Muscle layer of colon (tissue), 2 donors: ENCODE results near the gene SERPINA3.

Experiments
- H3K27ac ChIP-seq: one replicate; pipeline ENCODE4 v1.7.0; 2013; ENCODE audit warnings: low read depth, mild to moderate bottlenecking, low read length, moderate library complexity
- H3K27me3 ChIP-seq, 2 donors: one replicate each; pipeline ENCODE4 v1.7.0; 2013; ENCODE audit warnings: low read length in 2 of 2, mild to moderate bottlenecking in 2 of 2; ENCODE audit not compliant: insufficient read depth in 2 of 2, control insufficient read depth in 1 of 2
- H3K36me3 ChIP-seq: one replicate; pipeline ENCODE4 v1.7.0; 2013; ENCODE audit warnings: mild to moderate bottlenecking, low read length; ENCODE audit not compliant: insufficient read depth
- H3K4me1 ChIP-seq: one replicate; pipeline ENCODE4 v1.7.0; 2013; ENCODE audit warnings: mild to moderate bottlenecking, low read length; ENCODE audit not compliant: insufficient read depth
- H3K4me3 ChIP-seq, 2 donors: one replicate each; pipeline ENCODE4 v1.7.0; 2013; ENCODE audit warnings: low read length in 2 of 2, low read depth in 1 of 2, mild to moderate bottlenecking in 1 of 2, moderate library complexity in 1 of 2
- H3K9ac ChIP-seq: one replicate; pipeline ENCODE4 v1.7.0; 2013; ENCODE audit warnings: low read length
- H3K9me3 ChIP-seq: one replicate; pipeline ENCODE4 v1.7.0; 2013; ENCODE audit warnings: mild to moderate bottlenecking, low read length
- donor health status: abdominal sarcoma.
- donor health status: Adenocarcinoma of cecum.

Gene SERPINA3

DNA sequence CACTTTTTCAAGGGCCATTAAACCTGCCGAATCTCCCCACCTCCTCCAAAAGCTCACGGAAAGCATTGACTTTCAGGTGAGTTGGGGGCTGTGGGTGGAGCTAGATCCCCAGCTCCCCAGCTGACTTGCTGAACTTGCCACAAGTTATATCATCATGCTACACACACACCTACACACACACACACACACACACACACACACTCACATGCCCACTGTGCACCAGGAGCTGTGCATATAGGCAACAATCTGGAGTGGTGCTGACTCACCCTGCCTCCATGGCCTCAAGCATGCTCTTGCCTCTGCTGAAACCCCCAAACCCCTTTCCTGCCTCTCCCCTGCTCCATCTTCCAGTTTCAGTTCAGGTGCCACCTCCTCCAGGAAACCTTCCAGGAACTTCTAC is 26.1 kb downstream of the SERPINA3 start:
- no peak overlapping the region for H3K4me3 ChIP-seq
- H3K27ac ChIP-seq: no peak overlapping the region
- H3K4me1 ChIP-seq: no peaks in the 10 kb centered on the region

DNA sequence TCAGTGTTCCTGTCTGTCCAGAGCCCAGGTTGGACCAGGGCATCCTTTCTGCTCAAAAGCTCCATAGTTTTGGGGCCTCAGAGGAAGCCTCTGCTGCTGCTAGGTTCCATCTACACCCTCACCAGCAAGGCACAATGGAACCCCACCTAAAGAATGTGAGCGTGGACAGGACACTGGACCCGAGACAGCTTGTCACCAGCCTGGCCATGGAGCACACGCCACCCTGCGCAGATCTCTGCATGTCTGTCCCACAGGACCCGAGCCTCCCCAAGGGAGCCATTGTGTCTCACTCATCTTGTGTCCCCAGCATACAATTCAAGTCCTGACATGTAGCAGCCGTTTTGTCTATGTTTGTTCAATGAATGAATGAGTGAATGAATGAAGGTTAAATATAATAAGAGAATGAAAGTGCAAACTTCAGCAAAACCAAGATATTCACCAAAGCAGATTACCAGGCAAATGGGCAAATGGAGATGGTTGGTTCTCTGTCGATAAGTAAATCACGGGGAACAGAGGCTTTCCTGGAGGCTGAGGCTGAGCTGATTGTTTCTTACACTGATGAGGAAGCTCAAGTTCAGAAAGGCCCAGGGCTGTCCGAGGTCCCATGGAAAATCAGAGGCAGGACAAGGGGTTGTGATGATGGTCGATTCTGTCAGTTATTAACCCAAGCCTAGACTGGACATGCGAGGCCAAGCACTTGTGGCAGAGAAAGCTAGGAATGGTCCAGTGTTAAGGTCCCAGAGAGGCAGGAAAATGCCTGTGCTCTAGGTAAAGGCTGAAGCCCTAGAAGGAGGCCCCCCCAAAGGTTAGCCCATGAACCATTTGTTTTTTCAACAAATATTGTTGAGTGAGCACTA is 27.0 kb downstream of the SERPINA3 start:
- Histone ChIP-seq H3K4me3 (no peak overlapping the region), H3K4me1 (no peaks in the 10 kb centered on the region), H3K9ac (no peak overlapping the region), H3K36me3 (no peaks in the 10 kb centered on the region), H3K27ac (no peak overlapping the region), H3K27me3 (no peaks in the 10 kb centered on the region), H3K9me3 (no peaks in the 10 kb centered on the region)

More for the DNA sequence above, 26.1 kb downstream of the SERPINA3 start:
- H3K36me3 ChIP-seq: no peaks in the 10 kb centered on the region
- H3K9me3 ChIP-seq: no peaks in the 10 kb centered on the region
- no peaks in the 10 kb centered on the region for H3K27me3 ChIP-seq
- no peak overlapping the region for H3K9ac ChIP-seq

DNA sequence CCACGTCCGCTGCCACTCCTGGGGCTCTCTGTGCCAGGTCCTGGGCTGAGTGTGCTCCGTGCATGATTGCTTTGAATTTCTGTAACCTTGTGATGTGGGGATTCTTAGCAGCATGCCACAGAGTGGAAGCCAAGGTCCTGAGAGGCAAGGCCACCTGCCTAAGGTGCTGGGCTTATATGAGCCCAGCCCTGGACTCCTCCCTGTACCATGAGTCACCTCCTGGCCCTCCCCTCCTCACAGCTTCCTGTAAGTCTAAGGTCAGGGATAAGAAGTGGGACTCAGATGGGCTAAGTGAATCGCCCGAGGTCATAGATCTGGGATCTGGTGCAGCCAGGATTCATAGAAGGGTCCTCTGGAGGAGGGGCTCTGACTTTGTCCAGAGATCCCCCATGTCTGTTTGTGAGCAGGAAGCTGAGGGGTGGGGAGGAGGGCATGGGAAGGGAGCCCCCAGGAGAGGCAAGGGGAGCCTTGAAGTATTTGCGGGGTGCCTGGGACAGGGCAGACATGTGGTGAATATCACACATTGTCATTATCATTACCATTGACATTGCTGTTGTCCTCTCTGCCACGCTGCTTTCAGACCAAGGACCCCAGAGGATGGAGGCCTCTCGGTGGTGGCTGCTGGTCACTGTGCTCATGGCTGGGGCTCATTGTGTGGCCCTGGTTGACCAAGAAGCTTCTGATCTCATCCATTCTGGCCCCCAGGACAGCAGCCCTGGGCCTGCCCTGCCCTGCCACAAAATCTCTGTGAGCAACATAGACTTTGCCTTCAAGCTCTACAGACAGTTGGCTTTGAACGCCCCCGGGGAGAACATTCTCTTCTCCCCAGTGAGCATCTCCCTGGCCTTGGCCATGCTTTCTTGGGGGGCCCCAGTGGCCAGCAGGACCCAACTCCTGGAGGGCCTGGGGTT is 28.8 kb downstream of the SERPINA3 start:
- no peak overlapping the region for H3K9ac ChIP-seq
- H3K27me3 ChIP-seq: no peaks in the 10 kb centered on the region
- no peak overlapping the region for H3K27ac ChIP-seq
- no peaks in the 10 kb centered on the region for H3K4me1 ChIP-seq
- H3K36me3 ChIP-seq: no peaks in the 10 kb centered on the region
- H3K4me3 ChIP-seq: no peak overlapping the region
- no peaks in the 10 kb centered on the region for H3K9me3 ChIP-seq

DNA sequence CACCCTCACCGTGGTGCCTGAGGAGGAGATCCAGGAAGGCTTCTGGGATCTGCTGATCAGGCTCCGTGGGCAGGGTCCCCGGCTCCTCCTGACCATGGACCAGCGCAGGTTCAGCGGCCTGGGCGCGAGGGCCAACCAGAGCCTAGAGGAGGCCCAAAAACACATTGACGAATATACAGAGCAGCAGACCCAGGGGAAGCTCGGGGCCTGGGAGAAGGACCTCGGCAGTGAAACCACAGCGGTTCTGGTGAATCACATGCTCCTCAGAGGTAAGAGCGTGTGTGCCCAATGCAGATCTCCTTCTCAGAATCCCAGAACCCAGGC is 29.4 kb downstream of the SERPINA3 start:
- Histone ChIP-seq H3K4me3 (no peak overlapping the region), H3K9ac (no peak overlapping the region), H3K36me3 (no peaks in the 10 kb centered on the region), H3K27ac (no peak overlapping the region), H3K27me3 (no peaks in the 10 kb centered on the region), H3K9me3 (no peaks in the 10 kb centered on the region), H3K4me1 (no peaks in the 10 kb centered on the region)

- Histone ChIP-seq H3K9me3 (no peaks in the 10 kb centered on the region), H3K27ac (no peak overlapping the region), H3K36me3 (no peaks in the 10 kb centered on the region), H3K27me3 (no peaks in the 10 kb centered on the region), H3K4me1 (no peaks in the 10 kb centered on the region), H3K4me3 (no peak overlapping the region), H3K9ac (no peak overlapping the region)
Measured at GRCh38 chr14:94643316-94644101, 31.3 kb downstream of the SERPINA3 start.

GRCh38 chr14:94644102-94644535 is 31.9 kb downstream of the SERPINA3 start:
- Histone ChIP-seq H3K4me3 (no peak overlapping the region), H3K9ac (no peak overlapping the region), H3K36me3 (no peaks in the 10 kb centered on the region), H3K9me3 (no peaks in the 10 kb centered on the region), H3K4me1 (no peaks in the 10 kb centered on the region), H3K27me3 (no peaks in the 10 kb centered on the region), H3K27ac (no peak overlapping the region)

DNA sequence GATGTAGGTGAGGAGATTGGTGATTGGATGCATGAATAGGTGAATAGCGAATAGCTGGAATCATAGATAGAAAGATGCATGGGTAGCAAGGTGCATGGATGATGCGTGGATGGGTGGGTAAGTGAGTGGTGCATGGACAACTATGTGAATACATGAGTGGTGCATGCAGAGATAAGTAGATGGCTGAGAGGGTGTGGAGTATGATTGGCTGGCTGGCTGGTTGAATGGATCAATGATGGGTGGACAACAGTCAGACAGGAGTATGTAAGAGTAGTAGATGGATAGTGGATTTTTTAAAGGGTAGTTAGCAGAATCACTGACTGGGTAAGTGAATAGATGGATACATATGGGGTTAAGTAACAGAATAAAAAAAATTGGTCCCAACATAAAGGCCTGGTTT is 33.9 kb downstream of the SERPINA3 start:
- Histone ChIP-seq H3K9ac (no peak overlapping the region), H3K4me1 (no peaks in the 10 kb centered on the region), H3K27me3 (no peaks in the 10 kb centered on the region), H3K4me3 (no peak overlapping the region), H3K9me3 (no peaks in the 10 kb centered on the region), H3K27ac (no peak overlapping the region), H3K36me3 (no peaks in the 10 kb centered on the region)

DNA sequence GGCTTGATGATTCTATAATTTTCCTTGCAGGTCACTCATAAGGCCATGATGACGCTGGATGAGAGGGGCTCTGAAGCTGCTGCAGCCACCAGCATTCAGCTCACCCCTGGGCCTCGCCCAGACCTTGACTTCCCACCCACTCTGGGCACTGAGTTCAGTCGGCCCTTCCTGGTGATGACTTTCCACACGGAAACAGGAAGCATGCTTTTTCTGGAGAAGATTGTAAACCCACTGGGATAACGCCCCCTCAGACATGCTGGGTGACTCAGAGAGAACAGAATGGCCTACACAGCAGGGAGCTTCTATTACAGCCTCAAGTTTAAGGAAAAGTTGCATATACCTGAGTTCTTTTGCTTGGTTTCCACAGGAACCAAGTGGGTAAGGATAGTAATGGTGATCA is 34.3 kb downstream of the SERPINA3 start:
- no peak overlapping the region for H3K4me3 ChIP-seq
- no peaks in the 10 kb centered on the region for H3K4me1 ChIP-seq
- H3K27me3 ChIP-seq: no peaks in the 10 kb centered on the region
- H3K36me3 ChIP-seq: no peaks in the 10 kb centered on the region
- H3K27ac ChIP-seq: no peak overlapping the region
- no peaks in the 10 kb centered on the region for H3K9me3 ChIP-seq
- no peak overlapping the region for H3K9ac ChIP-seq

GRCh38 chr14:94648801-94649200 is 36.6 kb downstream of the SERPINA3 start:
- Histone ChIP-seq H3K36me3 (no peaks in the 10 kb centered on the region), H3K4me1 (no peaks in the 10 kb centered on the region), H3K27ac (no peak overlapping the region), H3K27me3 (no peaks in the 10 kb centered on the region), H3K9me3 (no peaks in the 10 kb centered on the region), H3K9ac (no peak overlapping the region), H3K4me3 (no peak overlapping the region)

DNA sequence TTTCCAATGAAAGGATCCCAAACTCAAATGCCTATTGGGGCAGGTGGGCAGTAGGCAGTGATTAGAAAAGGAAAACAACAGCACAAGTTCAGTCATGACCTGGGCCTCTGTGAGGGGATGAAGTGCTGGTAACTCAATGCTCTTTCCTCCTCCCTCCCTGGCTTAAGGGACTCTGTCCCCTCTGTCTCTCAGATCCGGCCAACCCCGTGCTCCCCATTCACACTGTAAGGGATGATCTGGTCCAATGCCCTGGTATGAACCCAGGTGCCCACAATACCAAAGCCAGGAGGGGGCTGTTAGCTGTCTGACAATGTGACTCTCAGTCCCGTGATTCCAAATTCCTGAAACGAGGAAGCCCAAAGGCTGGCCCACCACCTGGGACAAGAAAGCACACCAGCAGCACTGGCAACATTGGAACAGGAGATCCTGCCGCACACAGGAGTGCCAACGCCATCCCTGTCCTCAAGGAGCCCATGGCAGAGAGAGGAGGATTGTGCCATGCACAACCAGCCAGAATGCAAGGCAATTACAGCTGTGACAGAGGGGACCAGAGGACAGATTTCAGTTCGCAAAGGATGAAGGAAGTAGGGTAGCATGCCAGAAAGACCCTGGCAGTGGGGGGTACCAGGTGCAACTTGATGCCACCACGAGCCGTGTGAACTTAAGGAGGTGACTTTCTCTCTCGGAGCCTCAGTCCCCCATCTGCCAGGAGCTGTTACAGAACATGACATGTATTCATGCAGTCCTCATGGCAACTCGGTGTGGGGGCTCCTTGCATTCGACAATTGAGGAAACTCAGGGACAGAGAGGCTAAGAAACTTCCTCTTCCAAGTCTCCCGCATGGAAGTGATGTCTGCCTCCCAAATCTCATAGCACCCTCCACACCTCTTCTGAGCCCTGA is 37.6 kb downstream of the SERPINA3 start:
- Histone ChIP-seq H3K4me1 (no peaks in the 10 kb centered on the region), H3K27me3 (no peaks in the 10 kb centered on the region), H3K4me3 (no peak overlapping the region), H3K9ac (no peak overlapping the region), H3K9me3 (no peaks in the 10 kb centered on the region), H3K27ac (no peak overlapping the region), H3K36me3 (no peaks in the 10 kb centered on the region)
